MV-4-11 (cell line): ENCODE results near the gene SOD2.
"Not testable (repeated sequence)": the region's sequence is repeated elsewhere in the genome, so short reads cannot be mapped to it uniquely, and the experiment has no call there.

Experiments
- DNase-seq: peaks from one replicate; lab custom pipeline; 2025; lab: John Stamatoyannopoulos, UW

The SOD2 gene

GRCh38 chr6:159682295-159682694, 10.7 kb downstream of the SOD2 start:
- DNase-seq = no peak

- no peak for DNase-seq
Observed at GRCh38 chr6:159681191-159681880, 11.7 kb downstream of the SOD2 start.

- no peak for DNase-seq
Observed at GRCh38 chr6:159680104-159680503, 12.9 kb downstream of the SOD2 start.

GRCh38 chr6:159679091-159680077, 13.7 kb downstream of the SOD2 start:
- peak; percentile 5 for DNase-seq

- no peak for DNase-seq
Observed at GRCh38 chr6:159678574-159678973, 14.5 kb downstream of the SOD2 start.

GRCh38 chr6:159677506-159678165, 15.4 kb downstream of the SOD2 start:
- no peak for DNase-seq

GRCh38 chr6:159676890-159677505, 16.0 kb downstream of the SOD2 start:
- no peak for DNase-seq

GRCh38 chr6:159676236-159676635, 16.8 kb downstream of the SOD2 start:
- not testable (repeated sequence) for DNase-seq

- DNase-seq = no peak
Observed at GRCh38 chr6:159665868-159666635, 27.0 kb downstream of the SOD2 start.

GRCh38 chr6:159663368-159663889, 29.6 kb downstream of the SOD2 start:
- DNase-seq = not testable (repeated sequence)

GRCh38 chr6:159661977-159662376, 31.1 kb downstream of the SOD2 start:
- DNase-seq = not testable (repeated sequence)

GRCh38 chr6:159655409-159655988, 37.5 kb downstream of the SOD2 start:
- no peak for DNase-seq

GRCh38 chr6:159654483-159655098, 38.5 kb downstream of the SOD2 start:
- peak; percentile 44 for DNase-seq

GRCh38 chr6:159650314-159650713, 42.7 kb downstream of the SOD2 start:
- DNase-seq = no peak

- DNase-seq = no peak
Observed at GRCh38 chr6:159649441-159649840, 43.6 kb downstream of the SOD2 start.

GRCh38 chr6:159646733-159647132, 46.3 kb downstream of the SOD2 start:
- DNase-seq = peak; percentile 28

- no peak for DNase-seq
Observed at GRCh38 chr6:159646116-159646515, 46.9 kb downstream of the SOD2 start.

GRCh38 chr6:159645640-159646039, 47.4 kb downstream of the SOD2 start:
- DNase-seq = peak; percentile 43
